Daoy (cell line): ENCODE results near the gene SLC6A18. TPM values are rescaled to one million over a fixed set of nuclear protein-coding genes. Genes with fewer than 3 reads are reported as not detected.
"Not testable (repeated sequence)": the region's sequence is repeated elsewhere in the genome, so short reads cannot be mapped to it uniquely, and the experiment has no call there.

Source experiments
- DNase-seq: peaks from one replicate; pipeline ENCODE4 v3.0.0-alpha.2; 2015; ENCODE audit warnings: low read depth
- total RNA-seq: library from RNA; depleted of rRNA; stranded (reverse); fragments of >200 nt; shearing (Covaris generic); gene quantifications from 2 replicates; pipeline ENCODE4 v1.2.3, GENCODE V29; 2014

SLC6A18 gene
- total RNA-seq, 1 experiment from 2014 or later = not detected

- DNase-seq = no peak
Measured at GRCh38 chr5:1215320-1216096, 9.7 kb upstream of the SLC6A18 start.

- DNase-seq = no peak
Measured at GRCh38 chr5:1216211-1216917, 8.8 kb upstream of the SLC6A18 start.

- DNase-seq = no peak
Measured at GRCh38 chr5:1216918-1217295, 8.3 kb upstream of the SLC6A18 start.

- DNase-seq = no peak
Measured at GRCh38 chr5:1217596-1218206, 7.5 kb upstream of the SLC6A18 start.

GRCh38 chr5:1218351-1219080, 6.7 kb upstream of the SLC6A18 start:
- no peak for DNase-seq

GRCh38 chr5:1219098-1219767, 5.9 kb upstream of the SLC6A18 start:
- DNase-seq = no peak

GRCh38 chr5:1219768-1220100, 5.4 kb upstream of the SLC6A18 start:
- no peak for DNase-seq

GRCh38 chr5:1220351-1220750, 4.8 kb upstream of the SLC6A18 start:
- no peak for DNase-seq

GRCh38 chr5:1220831-1221230, 4.3 kb upstream of the SLC6A18 start:
- DNase-seq = no peak

GRCh38 chr5:1221721-1222120, 3.5 kb upstream of the SLC6A18 start:
- DNase-seq = no peak

GRCh38 chr5:1222147-1222546, 3.0 kb upstream of the SLC6A18 start:
- DNase-seq = no peak

GRCh38 chr5:1222621-1223277, 2.4 kb upstream of the SLC6A18 start:
- no peak for DNase-seq

- DNase-seq = no peak
Measured at GRCh38 chr5:1223278-1223670, 1.9 kb upstream of the SLC6A18 start.

GRCh38 chr5:1224631-1225030, 550 bp upstream of the SLC6A18 start:
- no peak for DNase-seq

- no peak for DNase-seq
Measured at GRCh38 chr5:1226231-1226630, 1.1 kb downstream of the SLC6A18 start.

GRCh38 chr5:1226839-1227581, 1.8 kb downstream of the SLC6A18 start:
- DNase-seq = no peak

- peak; percentile 60 for DNase-seq
Measured at GRCh38 chr5:1227667-1228066, 2.5 kb downstream of the SLC6A18 start.

- no peak for DNase-seq
Measured at GRCh38 chr5:1228120-1228519, 2.9 kb downstream of the SLC6A18 start.

- DNase-seq = not testable (repeated sequence)
Measured at GRCh38 chr5:1229023-1229422, 3.8 kb downstream of the SLC6A18 start.

GRCh38 chr5:1229822-1230221, 4.6 kb downstream of the SLC6A18 start:
- no peak for DNase-seq

GRCh38 chr5:1230551-1230950, 5.4 kb downstream of the SLC6A18 start:
- no peak for DNase-seq
